ENCODE measurements around the gene CHMP2A.

Gene CHMP2A

DNA sequence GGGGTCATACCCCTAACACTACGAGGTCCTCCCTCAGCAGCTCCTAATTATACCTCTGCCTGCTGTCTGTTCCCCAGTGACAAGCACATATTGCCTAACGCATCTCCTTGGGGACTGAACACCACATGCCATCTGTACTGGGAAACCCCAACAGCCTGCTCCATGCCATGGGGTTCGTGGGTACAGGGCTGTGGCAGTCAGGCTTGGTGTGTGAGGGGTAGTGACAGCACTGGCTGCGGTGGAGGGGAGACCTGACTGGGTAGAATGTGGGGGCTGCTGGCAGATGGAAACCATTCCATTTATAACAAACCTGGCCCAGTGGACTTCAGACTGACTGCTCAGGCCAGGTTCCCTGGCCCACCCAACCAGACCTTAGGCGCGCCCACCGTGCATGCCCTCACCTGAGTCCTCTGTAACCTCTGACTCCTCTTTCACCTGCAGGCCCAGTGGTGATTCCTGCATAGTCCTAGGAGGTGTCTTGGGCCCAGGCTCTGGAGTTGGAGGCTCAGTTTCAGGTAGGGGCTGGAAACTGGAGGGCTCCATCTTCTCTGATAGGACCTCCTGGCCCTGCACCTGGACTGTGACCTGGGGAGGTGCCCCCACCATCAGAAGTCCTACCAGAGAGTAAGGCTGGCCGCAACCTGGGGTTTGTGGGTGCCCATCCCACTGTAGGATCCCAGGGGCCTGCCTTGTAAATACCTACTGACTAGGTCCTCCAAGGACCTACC lies 15.2 kb upstream of the CHMP2A start:
- DNase-seq: no peak

DNA sequence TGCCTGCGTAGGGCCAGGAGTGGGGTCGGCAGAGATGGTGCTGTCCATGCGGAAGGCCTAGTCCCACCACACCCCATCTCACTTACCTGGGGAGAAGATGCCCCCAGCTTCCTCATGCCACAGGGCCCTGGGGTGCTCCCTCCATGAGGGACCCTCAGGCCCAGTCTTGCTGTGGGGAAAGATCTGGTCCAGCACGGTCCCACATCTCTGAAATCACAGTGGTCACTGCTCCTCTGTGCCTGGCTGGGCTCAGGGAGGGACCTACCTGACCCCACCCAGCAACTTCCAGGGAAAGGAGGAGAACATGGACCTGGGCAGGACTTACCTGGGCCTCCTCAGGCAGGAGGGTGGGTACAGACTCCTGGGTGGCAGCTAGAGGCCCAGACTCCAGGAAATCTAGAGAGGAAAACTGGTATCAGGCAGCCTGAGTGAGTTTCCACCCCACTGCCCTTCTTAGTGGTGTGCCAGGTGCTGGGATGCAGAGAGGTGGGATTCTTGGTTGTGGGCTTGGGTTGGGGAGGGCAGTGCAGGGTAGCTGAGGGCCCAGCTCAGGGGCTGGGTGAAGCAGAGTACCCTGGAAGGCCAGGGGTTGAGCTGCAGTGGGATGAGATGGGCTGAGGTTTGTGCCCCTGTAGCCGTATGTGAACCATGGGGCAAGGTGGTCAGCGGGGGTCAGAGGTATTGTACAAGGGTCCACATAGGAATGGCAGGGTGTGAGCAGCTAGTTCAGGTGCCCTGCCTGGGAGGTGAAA lies 14.5 kb upstream of the CHMP2A start:
- DNase-seq: no peak

DNA sequence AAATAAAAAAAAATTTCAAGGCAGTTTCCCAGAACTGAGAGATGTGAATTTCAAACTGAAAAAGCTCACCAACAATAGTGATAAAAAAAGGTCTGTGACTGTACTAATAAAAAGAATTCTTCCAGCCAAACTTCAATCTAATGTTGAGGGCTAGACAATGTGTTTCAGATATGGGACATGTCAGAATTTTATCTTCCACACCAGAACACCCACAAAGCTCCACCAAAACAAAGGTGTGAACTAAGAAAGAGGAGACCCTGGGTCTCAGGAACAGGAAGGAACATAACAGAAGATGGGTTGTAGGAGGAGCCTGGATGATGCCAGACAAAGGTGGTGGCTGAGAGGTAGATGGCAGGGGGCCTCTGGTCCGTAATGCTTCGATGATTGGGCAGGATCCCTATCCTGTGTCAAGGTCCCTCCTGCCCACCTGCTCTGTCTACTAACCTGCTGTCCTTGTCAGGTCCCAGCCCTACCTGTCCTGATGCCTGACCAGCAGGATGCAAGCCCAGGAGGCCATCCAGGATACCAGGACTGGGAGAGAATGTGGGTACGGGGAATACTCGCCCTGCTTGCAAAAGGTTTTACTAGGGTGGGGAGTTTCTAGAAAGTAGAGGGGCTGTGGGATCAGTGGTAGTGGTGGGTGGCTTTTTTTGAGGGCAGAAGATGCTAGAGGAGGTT lies 13.7 kb upstream of the CHMP2A start:
- no peak for DNase-seq

DNA sequence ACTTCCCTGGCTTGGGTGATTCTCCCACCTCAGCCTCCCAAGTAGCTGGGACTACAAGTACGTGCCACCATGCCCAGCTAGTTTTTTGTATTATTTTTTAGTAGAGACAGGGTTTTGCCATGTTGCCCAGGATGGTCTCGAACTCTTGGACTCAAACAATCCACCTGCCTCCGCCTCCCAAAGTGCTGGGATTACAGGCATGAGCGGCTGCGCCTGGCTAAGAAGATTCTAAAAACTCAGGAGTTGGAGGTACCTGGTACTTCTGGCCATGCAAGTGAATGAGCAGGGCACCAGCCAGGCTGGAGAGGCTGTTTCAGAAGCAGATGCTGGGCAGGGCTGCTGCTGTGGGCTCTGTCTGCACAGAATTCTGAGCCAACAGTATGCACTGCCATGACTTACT lies 12.1 kb upstream of the CHMP2A start:
- DNase-seq: no peak

DNA sequence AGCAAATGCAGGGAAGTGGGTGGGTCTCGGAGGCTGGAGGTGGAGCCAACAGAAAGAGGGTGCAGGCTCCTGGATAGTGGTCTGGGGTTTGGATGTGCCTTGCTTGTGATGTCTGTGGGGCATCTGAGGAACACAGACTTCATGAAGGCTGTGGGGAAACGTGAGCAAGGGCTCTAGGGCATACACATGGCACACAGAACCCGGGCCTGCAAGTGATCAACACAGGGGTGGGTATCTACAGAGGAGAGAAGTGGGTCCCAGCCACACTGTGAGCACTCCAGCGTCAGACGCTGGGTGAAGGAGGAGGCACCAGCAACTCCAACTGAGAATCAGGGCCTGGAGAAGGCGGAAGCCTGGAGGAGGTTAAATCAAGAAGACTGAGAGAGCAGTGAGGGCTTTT lies 8.9 kb upstream of the CHMP2A start:
- no peak for DNase-seq

DNA sequence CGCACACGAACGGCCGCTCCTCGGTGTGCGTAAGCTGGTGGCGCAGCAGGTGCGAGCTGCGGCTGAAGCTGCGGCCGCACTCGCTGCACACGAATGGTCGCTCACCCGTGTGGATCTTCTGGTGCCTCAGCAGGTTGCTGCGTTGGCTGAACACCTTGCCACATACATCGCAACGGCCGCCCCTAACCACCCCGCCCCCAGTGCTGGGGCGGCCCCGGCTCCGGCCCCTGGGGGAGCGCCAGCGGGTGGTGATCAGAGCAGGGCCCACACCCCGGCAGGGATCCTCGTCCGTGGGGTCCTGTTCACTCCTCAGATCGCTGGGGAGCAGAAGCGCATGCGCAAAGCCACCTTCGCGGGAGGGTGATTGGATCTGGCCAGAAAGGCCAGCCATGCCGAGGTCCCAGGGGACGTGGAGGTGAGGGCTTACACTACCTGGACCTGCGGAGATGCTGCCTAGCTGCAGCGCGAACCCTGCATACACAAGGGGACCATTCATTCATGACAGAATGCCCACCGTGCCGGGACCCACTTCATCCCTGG lies 8.2 kb upstream of the CHMP2A start:
- DNase-seq: no peak

DNA sequence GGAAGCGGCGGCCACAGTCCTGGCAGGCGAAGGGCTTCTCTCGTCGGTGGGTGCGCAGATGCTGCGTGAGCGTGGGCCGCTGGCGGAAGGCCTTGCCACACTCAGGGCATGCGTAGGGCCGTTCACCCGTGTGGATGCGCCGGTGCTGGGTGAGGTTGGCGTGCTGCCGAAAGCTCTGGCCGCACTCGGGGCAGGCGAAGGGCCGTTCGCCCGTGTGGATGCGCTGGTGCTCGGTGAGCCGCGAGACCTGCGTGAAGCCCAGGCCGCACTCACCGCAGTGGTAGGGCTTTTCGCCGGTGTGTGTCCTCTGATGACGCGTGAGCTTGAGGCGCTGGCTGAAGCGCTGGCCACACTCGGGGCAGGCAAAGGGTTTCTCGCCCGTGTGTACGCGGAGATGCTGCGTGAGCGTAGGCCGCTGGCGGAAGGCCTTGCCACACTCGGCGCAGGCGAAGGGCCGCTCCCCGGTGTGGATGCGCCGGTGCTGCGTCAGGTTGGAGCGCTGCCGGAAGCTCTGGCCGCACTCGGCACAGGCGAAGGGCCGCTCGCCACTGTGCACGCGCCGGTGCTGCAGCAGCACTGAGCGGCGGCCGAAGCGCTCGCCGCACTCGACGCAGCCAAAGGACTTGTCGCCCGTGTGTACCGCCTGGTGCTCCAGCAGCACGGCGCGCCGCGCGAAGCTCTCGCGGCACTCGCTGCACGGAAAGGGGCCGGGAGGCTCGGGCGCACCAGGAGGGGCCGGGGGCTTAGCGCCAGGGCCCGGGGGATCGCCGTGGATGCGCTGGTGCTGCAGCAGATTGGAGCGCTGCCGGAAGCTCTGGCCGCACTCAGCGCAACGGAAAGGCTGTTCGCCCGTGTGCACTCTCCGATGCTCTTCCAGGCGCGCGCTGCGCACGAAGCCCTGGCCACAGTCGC lies 7.5 kb upstream of the CHMP2A start:
- DNase-seq: no peak

DNA sequence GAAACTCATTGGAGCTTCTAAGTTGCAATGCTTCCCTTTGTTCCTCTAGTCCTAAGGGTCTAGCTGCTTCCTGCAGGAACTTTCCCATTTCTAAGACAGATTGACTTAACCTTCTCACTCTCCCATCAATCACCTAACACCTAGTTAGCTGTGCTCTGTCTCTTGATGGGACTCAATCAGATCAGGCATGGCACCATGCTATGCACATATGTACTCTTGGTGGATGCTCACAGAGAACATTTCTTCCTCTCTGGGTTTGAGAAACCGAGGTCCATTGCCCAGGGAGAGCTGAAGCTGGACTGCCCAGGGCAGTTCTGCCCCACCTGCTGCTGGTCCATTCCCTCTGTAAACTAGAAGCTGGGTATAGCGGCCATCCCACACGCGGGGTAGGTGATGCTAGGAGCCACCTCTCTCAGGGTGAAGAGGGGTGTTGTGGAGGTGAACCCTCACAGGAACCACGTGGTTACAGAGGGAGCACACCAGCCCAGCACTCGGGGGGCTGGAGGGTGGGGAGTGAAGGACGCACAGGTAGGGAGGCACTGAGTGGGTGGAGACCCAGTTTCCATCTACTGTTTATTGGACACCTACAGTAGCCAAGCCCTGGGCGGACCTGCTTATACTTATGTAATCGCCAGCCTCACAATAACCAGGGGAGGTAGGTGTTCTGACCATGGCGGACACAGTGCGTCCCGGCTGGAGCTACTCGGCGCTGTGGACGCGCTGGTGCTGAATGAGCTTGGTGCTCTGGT lies 6.6 kb upstream of the CHMP2A start:
- DNase-seq: no peak

DNA sequence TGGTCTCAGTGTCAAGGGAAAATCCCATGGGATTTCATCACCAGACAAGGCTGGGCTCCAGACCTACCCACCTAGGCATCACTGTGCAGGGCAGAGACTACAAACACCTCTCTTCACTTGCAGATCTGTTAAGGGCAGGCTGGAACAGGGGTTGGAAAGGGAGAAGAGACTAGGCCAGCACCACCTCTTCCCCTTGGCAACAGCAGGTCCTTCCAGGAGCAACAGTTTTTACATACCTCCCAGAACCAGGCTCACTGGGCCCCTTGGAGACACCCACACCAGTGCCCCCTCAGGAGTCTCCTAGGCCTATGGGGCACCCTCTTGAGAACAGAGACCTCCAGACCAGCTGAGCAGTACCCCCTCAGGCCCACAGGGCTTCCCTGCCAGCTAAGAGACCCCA lies 6.0 kb upstream of the CHMP2A start:
- no peak for DNase-seq

DNA sequence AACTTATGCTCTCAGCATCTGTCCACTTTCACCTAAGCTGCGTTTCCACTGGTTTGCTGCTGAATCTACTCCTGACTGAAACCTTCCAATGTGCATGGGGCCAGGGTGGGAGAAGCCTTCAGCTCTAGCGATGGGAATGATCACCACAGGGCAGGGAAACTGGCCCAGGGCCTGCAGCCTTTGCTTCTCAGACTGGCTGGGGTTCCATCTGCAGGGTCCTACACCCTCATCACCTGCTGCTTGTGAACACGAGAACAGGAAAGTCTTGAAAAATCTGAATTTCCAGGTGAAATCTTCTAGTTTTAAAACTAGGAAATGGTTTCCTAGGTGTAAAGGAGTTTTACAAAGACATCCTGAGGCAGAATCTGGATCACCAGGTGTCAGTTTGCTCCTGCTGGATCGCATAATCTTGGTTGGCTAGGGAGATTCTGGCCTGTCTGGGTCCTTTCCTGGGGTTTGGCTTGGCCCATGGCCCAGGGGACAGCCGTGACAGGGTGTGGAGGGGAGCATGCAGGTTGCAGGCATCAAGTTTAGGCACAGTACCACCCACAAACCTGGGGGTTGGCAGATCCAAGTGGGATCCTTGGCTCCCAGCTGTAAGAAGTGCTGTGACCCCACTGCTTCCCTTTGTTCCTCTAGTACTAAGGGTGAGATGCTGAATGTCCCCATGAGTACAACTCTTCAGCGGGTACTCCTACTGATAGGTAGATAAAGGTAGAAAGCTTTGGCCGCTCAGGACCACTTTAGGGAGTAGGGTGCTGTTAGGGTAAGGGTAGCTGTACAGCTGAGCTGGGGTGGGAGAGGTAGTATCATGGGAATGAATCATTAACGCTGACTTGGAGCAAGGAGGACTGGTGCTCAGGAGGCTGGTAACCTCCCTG lies 5.3 kb upstream of the CHMP2A start:
- no peak for DNase-seq

DNA sequence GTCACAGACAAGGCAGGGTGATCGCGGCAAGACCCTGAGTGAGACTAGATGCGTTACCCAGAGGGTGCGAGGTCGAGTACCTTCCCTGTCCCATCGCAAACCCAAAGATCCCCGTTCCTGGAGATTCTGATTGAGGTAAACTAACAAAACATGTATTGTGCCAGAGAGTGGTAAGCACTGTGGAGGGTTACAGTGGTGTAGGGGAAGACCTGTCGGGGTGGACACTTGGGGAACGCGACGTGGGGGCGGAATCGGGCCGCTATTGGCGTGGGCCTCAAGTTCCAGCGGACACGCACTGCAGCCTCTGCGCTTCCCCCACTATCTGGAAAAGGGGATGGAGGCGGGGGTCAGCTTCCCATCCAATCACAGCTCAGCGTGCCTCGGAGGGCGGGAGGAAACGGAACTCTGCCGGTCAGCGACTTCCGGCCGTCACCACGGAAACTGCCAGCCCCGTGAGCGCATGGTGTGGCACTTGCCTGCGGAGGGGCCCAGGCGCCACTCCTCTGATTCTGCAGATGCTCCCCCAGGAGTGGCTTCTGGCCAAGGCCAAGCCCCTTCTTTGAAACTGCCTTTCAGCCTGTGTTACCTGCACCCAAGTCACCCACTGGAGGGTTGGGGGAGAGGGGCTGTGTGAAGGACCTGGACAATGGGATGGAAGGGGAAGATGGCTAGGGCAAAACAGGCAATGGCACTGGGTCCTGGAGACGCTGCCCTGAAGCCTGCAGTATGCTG lies 4.5 kb upstream of the CHMP2A start:
- DNase-seq: no peak

DNA sequence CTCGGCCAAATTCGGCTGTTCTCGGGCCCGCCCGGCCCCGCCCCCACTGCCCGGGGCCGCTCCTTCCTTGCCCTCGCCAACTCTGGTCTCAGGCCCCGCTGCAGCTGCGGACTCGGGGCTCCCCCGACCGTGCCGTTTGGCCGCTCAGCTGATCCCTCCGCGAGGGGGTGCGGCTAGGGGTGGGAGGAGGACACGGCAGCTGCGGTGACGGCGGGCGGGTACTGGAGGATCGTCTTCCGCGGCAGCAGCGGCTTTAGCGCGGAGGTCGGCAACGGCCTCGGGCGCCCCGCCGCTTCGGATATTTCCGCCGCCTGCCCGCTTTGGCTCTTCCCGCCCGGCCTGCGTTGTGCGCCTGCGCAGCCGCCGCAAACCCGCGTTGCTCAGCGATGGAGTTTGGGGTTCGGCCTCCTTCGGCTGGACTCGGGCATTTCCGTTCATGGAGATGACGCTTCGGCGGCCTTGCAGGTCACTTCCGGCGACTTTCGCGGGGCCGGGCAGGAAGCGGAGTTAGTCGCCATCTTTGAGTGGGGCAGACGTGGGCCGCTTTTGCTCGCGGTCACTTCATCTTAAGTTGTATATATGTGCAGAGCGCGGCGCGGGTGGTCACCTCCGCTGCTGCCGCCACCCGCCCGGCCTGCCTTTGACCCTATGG lies 3.8 kb upstream of the CHMP2A start:
- no peak for DNase-seq

DNA sequence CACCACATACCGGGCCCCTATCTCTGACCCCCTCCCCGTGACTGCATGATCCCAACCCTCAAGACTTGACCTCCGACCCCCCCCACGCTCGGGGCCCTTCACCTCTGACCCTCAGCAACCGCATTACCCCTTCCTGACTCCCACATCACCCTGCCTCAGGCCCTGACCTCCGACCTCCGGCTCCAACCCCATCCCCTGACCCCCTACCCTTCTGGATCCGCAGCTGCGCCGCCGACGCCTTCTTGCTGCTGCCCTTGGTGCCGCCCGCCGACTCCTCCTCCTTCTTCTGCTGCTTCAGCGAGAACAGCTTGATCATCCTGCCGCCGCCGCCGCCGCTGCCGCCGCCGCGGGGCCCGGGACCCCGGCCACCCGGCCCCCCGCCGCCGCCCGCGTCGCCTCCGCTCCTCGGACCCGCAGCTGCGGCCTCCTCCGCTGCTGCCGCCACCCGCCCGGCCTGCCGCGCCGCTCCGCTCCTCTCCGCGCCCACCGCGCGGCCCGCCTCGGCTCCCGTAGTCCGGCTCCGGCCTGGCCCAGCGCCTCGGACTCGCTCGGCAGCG lies 3.2 kb upstream of the CHMP2A start, which contains the start of gene UBE2M:
UBE2M (minus strand) TSS at position 546 of the 557 bp plus-strand sequence; CDS start at position 316, 230 bp downstream.
- DNase-seq: no peak

DNA sequence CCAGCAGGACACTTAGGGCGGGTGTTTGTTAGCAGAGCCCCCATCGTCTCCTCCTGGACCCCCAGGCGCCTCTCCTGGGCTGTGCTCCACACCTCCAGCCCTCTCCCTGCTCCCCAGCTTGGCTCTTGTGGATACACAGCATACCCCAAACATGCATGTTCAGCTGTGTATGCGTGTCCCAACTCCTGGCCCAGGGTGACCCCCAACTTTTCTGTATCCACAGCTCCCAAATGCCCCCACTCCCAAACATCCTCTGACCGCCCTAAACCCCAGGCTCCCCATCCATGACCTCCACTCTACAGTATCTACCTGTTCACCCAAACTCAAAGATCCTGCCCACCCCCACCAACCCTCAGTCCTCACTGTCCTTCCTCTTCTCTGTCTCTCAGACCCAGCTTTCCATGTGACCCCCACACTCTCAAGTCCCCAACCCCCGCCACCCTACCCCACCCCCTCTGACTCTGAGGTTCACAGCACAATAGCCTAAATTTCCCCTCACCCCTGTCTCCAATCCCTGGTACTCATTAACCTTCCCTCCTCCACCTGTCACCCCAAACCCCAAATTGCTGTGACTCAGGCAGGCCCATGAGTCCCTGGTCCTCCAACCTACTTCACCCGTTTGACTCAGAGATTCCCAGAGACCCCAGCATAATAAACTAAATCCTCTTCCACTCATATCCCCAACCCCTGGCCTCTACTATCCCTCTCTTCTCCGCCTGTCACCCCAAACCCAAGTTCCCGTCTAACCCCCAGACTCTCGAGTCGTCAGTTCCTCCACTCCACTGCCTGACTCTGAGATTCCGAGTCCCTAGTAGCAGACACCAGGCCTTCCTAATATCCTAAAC lies 2.5 kb upstream of the CHMP2A start:
- DNase-seq: no peak

DNA sequence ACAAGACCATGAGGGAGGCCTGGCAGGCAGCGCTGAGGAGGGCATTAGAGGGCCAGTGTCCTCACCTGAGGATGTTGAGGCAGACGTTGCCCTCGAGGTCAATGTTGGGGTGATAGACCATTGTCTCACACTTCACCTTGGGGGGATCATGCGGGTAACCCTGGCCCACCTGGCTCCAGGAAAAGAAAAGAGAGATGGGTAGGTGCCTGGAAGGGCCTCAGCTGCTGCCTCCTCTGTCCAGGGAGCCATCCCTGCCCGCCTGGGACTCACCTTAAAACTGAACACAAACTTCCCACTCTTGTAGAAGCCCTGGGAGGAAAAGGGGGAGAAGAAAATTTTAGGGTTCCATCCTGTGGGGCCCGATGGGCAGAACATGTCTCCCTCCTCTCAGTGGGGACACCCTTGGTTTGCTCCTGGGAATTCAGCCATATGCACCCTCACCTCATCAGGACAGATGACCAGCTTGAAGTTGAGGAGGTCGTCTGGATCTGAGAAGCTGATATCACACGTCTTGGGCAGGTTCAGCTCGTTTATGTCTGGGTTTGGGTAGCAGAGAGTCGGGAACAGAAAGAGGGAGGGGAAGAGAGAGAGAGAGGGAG lies 1.8 kb upstream of the CHMP2A start:
- DNase-seq: no peak

DNA sequence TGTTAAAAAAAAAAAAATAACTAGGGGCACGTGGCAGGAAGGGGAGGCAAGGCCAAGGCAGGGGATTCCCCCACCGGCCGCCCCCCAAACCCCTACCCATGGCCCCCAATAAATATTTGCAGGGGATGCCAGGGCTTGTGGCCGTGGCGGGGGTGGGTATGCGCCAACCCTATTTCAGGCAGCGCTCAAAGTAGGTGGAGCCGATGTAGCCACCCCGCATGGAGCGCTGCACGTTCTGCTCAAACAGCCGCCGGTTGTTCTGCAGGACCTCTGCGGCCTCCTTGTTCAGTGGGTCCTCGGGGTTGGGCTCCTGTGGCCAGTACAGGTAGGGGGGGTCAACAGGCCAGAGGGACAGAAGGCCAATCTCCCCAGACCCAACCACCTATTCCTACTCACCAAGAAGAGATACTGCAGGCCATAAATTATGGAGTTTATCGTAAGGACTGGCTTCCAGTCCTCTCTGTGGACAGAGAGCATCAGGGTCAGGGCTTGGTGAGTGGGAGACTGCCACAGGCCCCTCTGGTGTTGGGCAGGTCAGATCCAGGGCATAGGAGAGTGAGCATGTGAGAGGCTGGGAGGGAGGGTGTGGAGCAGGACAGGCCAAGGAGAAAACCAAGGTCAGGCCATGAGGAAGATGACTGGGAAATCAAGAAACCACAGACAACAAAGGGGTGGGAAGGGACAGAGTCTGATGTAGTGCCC lies 1.2 kb upstream of the CHMP2A start:
- DNase-seq: no peak

DNA sequence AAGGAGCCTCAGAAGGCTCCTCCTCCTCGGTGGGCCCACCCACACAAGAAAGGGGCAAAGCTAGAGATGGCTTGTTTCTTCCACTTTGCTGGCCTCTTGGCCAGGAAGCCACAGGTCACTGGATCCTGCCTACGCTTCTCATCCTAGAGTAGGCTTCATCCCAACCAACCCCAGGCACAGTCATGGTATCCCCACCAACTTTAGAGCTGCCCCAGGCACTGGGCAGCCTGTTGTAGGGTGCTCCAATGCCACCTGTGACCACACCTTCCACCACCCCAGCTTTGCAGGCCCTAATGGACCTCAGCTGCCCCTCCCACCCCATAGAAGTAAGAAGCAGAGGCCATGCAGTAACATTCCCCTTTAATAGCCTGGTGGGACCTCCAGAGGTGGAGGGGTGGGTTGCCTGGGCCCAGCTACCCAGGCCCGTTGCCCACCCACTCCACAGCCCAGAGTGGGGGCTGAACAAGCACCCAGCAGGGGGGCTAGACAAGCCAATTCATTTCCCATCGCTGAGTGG lies 522 bp upstream of the CHMP2A start:
- no peak for DNase-seq
